Karpas-422 (cell line): ENCODE data around the gene RNLS. TPM values are rescaled to one million over a fixed set of nuclear protein-coding genes. Genes with fewer than 3 reads are reported as not detected.

Experiments used
- DNase-seq: peaks from one replicate; pipeline ENCODE4 v3.0.0-alpha.2; 2015
- H2AFZ ChIP-seq: fragments of 200-600 bp; sonication (generic); 2 replicates; pipeline ENCODE4 v1.6.1; 2014; ENCODE audit warnings: antibody characterized with exemption, low read length, mixed read lengths
- H3K27ac ChIP-seq: fragments of 200-600 bp; sonication (generic); 2 replicates; pipeline ENCODE4 v1.5.1; 2014; ENCODE audit warnings: mild to moderate bottlenecking, low read length, moderate library complexity
- H3K27me3 ChIP-seq: fragments of 200-600 bp; sonication (generic); 2 replicates; pipeline ENCODE4 v1.6.1; 2014; ENCODE audit warnings: low read length, mixed read lengths
- H3K36me3 ChIP-seq: fragments of 200-600 bp; sonication (generic); 2 replicates; pipeline ENCODE4 v1.6.1; 2014; ENCODE audit warnings: low read length, mixed read lengths; ENCODE audit not compliant: insufficient read depth
- H3K4me1 ChIP-seq: fragments of 200-600 bp; sonication (generic); 2 replicates; pipeline ENCODE4 v1.6.1; 2014; ENCODE audit warnings: mild to moderate bottlenecking, low read length, mixed read lengths
- H3K4me2 ChIP-seq: fragments of 200-600 bp; sonication (generic); 2 replicates; pipeline ENCODE4 v1.6.1; 2014; ENCODE audit warnings: low read length, low read depth, mild to moderate bottlenecking; ENCODE audit not compliant: poor library complexity, severe bottlenecking
- H3K4me3 ChIP-seq: fragments of 200-600 bp; sonication (generic); 2 replicates; pipeline ENCODE4 v1.5.1; 2014; ENCODE audit warnings: mild to moderate bottlenecking, antibody characterized with exemption, low read length, mixed read lengths
- H3K79me2 ChIP-seq: fragments of 200-600 bp; sonication (generic); 2 replicates; pipeline ENCODE4 v1.6.1; 2014; ENCODE audit warnings: mild to moderate bottlenecking, low read length, mixed read lengths
- H3K9ac ChIP-seq: fragments of 200-600 bp; sonication (generic); 2 replicates; pipeline ENCODE4 v1.6.0; 2014; ENCODE audit warnings: low read length
- H3K9me2 ChIP-seq: fragments of 200-600 bp; sonication (generic), shearing (Covaris generic); replicated peaks from 2 replicates; pipeline ENCODE4 v1.6.0; 2014; ENCODE audit warnings: mild to moderate bottlenecking, low read length, moderate library complexity; ENCODE audit not compliant: insufficient read depth
- H3K9me3 ChIP-seq: fragments of 300-700, 200-600 bp; sonication (generic); 2 replicates; pipeline ENCODE4 v1.6.1; 2014; ENCODE audit warnings: low read length, mixed read lengths
- H4K20me1 ChIP-seq: fragments of 200-600 bp; sonication (generic); 2 replicates; pipeline ENCODE4 v1.6.1; 2014; ENCODE audit warnings: mild to moderate bottlenecking, antibody characterized with exemption, low read length, low read depth; ENCODE audit not compliant: insufficient read depth
- total RNA-seq: library from RNA; depleted of rRNA; stranded (reverse); fragments of >200 nt; shearing (Covaris generic); gene quantifications from 2 replicates; pipeline ENCODE4 v1.2.3, GENCODE V29; 2014; ENCODE audit warnings: low replicate concordance

Gene RNLS
- total RNA-seq, 1 experiment from 2014 or later = not detected

DNA sequence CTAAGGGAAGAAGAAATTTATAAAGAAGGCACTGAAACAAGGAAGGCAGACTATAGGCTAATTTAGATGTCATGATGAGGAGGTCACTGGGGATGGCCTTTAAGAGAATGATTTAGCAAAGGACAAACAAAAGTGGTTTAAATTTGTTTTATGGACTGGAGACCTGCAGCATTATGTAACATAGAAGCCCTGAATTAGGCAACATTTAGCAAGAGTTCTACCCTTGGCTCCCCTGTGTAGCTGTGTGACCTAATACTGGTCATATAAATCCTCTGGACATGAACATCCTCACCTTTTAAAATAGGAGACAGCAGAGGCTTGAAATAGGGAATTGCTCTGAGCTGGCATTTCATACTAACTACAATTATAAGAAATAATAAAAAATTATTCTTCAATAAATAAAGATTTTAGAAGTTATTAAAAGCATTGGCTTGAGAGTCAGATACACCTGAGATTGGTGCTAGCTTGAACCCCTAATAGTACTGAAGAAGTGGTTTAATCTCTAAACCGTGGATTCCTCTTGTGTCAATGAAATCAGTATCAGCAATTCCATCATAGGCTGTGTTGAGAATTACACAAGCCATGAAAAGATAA, 48.9 kb downstream of the RNLS start:
- H3K4me1 ChIP-seq = peaks cover 4% of the 10 kb centered on the region
- H3K9me3 ChIP-seq = no peaks in the 10 kb centered on the region
- H3K9me2 ChIP-seq = no peaks in the 10 kb centered on the region
- H2AFZ ChIP-seq = no peak overlapping the region
- no peak overlapping the region for H3K27ac ChIP-seq
- no peaks in the 10 kb centered on the region for H3K36me3 ChIP-seq
- H3K9ac ChIP-seq = no peak overlapping the region
- H4K20me1 ChIP-seq = no peaks in the 10 kb centered on the region
- no peaks in the 10 kb centered on the region for H3K79me2 ChIP-seq
- DNase-seq = no peak
- no peak overlapping the region for H3K4me2 ChIP-seq
- no peaks in the 10 kb centered on the region for H3K27me3 ChIP-seq
- no peak overlapping the region for H3K4me3 ChIP-seq

GRCh38 chr10:88531392-88532052, 51.6 kb downstream of the RNLS start:
- no peaks in the 10 kb centered on the region for H3K79me2 ChIP-seq
- no peak overlapping the region for H3K4me2 ChIP-seq
- no peak overlapping the region for H3K27ac ChIP-seq
- H3K36me3 ChIP-seq = no peaks in the 10 kb centered on the region
- no peak overlapping the region for H3K9ac ChIP-seq
- H3K27me3 ChIP-seq = no peaks in the 10 kb centered on the region
- H3K4me3 ChIP-seq = no peak overlapping the region
- no peaks in the 10 kb centered on the region for H4K20me1 ChIP-seq
- no peak for DNase-seq
- no peak overlapping the region for H2AFZ ChIP-seq
- H3K9me2 ChIP-seq = no peaks in the 10 kb centered on the region
- no peaks in the 10 kb centered on the region for H3K9me3 ChIP-seq
- H3K4me1 ChIP-seq = peaks cover 4% of the 10 kb centered on the region

DNA sequence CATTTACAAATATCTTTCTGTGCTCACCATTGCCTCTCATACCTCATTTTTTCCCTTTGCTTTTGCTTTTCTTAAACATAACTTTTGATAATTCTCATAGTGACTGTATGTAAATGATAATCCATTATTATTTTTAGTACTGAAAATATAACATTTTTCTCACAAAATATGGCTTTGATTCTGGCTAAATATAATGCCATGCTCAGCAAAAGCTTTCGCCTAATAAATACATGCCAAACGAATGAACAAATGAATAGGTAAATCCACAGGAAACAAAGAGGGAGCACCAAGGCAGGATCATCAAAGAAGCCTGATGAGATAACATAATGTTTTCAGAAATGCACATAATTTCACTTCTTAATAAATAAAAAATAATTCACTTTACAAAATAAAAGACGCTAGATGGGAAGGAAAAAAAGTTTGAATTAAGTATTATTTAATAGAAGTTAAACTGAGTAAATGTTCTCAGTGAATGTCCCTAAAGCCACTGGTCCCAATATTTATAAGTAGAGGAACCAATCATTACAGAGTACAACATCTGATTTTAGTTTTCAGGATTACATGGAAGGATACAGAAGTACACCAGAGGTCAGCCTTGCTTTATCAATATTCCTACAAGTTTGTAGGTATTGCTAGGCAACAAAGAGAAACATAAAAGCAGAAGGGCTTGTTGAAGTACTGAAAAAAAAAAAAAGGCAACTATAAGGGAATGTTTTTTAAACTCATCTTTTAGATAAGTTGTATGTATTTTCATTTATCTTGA, 52.3 kb downstream of the RNLS start:
- DNase-seq = no peak
- Histone ChIP-seq H3K4me1 (peaks cover 4% of the 10 kb centered on the region), H3K27me3 (no peaks in the 10 kb centered on the region), H3K4me2 (no peak overlapping the region), H3K9ac (no peak overlapping the region), H2AFZ (no peak overlapping the region), H3K4me3 (no peak overlapping the region), H4K20me1 (no peaks in the 10 kb centered on the region), H3K9me3 (no peaks in the 10 kb centered on the region), H3K27ac (no peak overlapping the region), H3K36me3 (no peaks in the 10 kb centered on the region), H3K9me2 (no peaks in the 10 kb centered on the region), H3K79me2 (no peaks in the 10 kb centered on the region)

DNA sequence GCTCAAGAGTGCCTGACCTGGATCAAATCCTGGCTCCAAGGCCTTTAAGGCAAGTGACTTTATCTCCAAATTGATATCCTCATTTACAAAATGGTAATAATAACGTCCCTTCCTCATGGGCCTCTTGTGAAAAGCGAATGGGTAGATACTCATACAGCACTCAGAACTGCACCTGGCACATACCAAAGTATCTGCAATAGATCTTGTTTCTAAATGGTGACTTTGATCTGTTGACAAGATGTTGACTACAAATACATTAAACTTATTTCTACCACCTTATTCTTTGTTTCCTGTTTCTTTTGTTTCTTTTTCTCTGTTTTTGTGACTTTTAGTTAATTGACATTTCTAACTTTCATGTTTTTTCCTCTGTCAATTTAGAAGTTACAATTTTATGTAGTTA, 53.0 kb downstream of the RNLS start:
- Histone ChIP-seq H3K36me3 (no peaks in the 10 kb centered on the region), H4K20me1 (no peaks in the 10 kb centered on the region)

DNA sequence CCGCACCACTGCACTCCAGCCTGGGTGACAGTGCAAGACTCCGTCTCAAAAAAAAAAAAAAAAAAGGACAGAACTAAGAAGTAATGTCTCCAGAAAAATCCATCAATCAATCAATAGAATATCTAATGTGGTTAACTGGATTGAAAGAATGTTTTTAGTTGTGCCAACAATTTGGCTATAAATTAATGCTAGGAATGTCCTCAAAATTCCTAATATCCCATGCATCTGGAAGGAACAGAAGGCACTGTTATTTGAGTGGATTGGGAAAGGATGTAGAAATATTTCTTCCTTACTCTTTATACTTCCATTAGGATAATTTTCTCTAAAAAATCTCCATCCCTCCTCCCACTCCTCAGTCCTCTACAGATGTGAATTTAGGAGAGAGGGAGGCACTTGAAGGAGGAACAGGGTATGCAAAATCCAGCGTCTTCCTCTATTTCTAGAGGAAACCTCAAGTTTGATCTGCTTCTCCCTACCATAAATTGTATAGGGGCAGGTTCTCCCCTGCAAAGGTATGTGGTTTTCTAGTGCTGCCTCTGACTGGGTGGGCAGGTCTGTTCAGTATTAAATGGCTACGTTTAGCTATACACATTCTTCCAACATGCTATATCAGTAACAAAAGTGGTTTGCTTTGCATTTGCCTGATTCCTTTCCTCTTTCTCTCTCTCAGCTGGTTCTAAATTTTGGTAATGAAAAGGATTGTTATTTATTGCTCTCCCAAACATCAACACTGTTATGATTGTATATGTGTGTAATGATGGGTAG, 54.1 kb downstream of the RNLS start:
- H3K9ac ChIP-seq = no peak overlapping the region
- H3K27me3 ChIP-seq = no peaks in the 10 kb centered on the region
- no peaks in the 10 kb centered on the region for H4K20me1 ChIP-seq
- peaks cover 4% of the 10 kb centered on the region for H3K4me1 ChIP-seq
- H3K4me2 ChIP-seq = no peak overlapping the region
- H3K4me3 ChIP-seq = no peak overlapping the region
- H3K79me2 ChIP-seq = no peaks in the 10 kb centered on the region
- no peaks in the 10 kb centered on the region for H3K9me3 ChIP-seq
- H3K36me3 ChIP-seq = no peaks in the 10 kb centered on the region
- H3K27ac ChIP-seq = no peak overlapping the region
- H3K9me2 ChIP-seq = no peaks in the 10 kb centered on the region
- H2AFZ ChIP-seq = no peak overlapping the region
- DNase-seq = no peak

More for the DNA sequence above, 53.0 kb downstream of the RNLS start:
- no peaks in the 10 kb centered on the region for H3K9me2 ChIP-seq
- H3K27me3 ChIP-seq = no peaks in the 10 kb centered on the region
- H3K4me2 ChIP-seq = no peak overlapping the region
- no peak overlapping the region for H3K9ac ChIP-seq
- H3K4me1 ChIP-seq = peaks cover 4% of the 10 kb centered on the region
- H3K27ac ChIP-seq = no peak overlapping the region
- no peak for DNase-seq
- no peaks in the 10 kb centered on the region for H3K9me3 ChIP-seq
- H2AFZ ChIP-seq = no peak overlapping the region
- no peak overlapping the region for H3K4me3 ChIP-seq
- H3K79me2 ChIP-seq = no peaks in the 10 kb centered on the region

DNA sequence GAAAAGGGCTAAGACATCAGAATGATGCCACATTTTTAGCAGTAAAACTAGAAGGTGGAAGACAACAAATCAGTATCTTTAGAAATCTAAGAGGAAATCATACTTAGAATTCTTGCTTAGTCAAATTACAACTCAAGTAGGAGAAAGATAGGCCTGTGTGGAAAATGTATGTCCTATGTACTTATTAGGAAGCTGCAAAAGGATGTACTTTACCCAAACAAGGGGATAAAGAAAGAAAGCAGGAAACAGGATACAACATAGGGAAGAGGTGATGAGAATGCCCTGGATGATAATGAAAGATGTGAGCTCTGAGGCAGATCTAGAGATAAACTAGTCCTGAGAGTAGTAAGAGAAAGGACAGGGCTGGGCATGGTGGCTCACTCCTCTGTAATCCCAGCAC, 54.9 kb downstream of the RNLS start:
- Histone ChIP-seq H3K36me3 (no peaks in the 10 kb centered on the region), H3K4me1 (peaks cover 4% of the 10 kb centered on the region), H3K79me2 (no peaks in the 10 kb centered on the region), H3K9me2 (no peaks in the 10 kb centered on the region), H3K9ac (no peak overlapping the region), H3K4me2 (no peak overlapping the region), H2AFZ (no peak overlapping the region), H4K20me1 (no peaks in the 10 kb centered on the region), H3K9me3 (no peaks in the 10 kb centered on the region), H3K27me3 (no peaks in the 10 kb centered on the region), H3K27ac (no peak overlapping the region), H3K4me3 (no peak overlapping the region)
- DNase-seq = no peak

GRCh38 chr10:88527245-88527644, 55.9 kb downstream of the RNLS start:
- H3K36me3 ChIP-seq = no peaks in the 10 kb centered on the region
- no peak overlapping the region for H3K27ac ChIP-seq
- H3K4me1 ChIP-seq = no peaks in the 10 kb centered on the region
- H3K79me2 ChIP-seq = no peaks in the 10 kb centered on the region
- no peak overlapping the region for H2AFZ ChIP-seq
- no peak overlapping the region for H3K4me3 ChIP-seq
- no peaks in the 10 kb centered on the region for H3K9me2 ChIP-seq
- no peak overlapping the region for H3K4me2 ChIP-seq
- H3K9ac ChIP-seq = no peak overlapping the region
- DNase-seq = no peak
- H4K20me1 ChIP-seq = no peaks in the 10 kb centered on the region
- H3K9me3 ChIP-seq = no peaks in the 10 kb centered on the region
- H3K27me3 ChIP-seq = no peaks in the 10 kb centered on the region
